Frontal cortex (tissue), 1 donor: ENCODE data around the gene BEX5. TPM values are rescaled to one million over a fixed set of nuclear protein-coding genes. Genes with fewer than 3 reads are reported as not detected.

Experiments
- total RNA-seq: library from RNA; depleted of rRNA; stranded (reverse); fragments of >200 nt; gene quantifications from one replicate; pipeline ENCODE4 v1.2.3, GENCODE V29; 2014

BEX5 gene
- total RNA-seq, 1 donor from 2014 or later: 55.4 TPM

Other genes starting within 250 kb of the BEX5 start
- 6.5 TPM for gene ZMAT1, start 223.9 kb downstream of the BEX5 start, total RNA-seq
- gene TCEAL2, start 30.3 kb downstream of the BEX5 start, total RNA-seq: 33.4 TPM
- gene TCEAL6, start 13.5 kb downstream of the BEX5 start, total RNA-seq: 9.4 TPM
- not detected for gene TCP11X1, start 59.3 kb upstream of the BEX5 start, total RNA-seq
- not detected for gene NXF2, start 91.2 kb upstream of the BEX5 start, total RNA-seq